Parathyroid adenoma (tissue), 2 donors: ENCODE measurements around the gene NAA38.

Experiments
- H2AFZ ChIP-seq: fragments of 300-600 bp; sonication (generic); one replicate; pipeline ENCODE4 v1.7.0; 2017; ENCODE audit warnings: antibody characterized with exemption, mild to moderate bottlenecking
- H3K27ac ChIP-seq: fragments of 300-600 bp; sonication (generic); one replicate; pipeline ENCODE4 v1.7.0; 2017
- H3K27me3 ChIP-seq: fragments of 300-600 bp; sonication (generic); one replicate; pipeline ENCODE4 v1.7.0; 2017; ENCODE audit warnings: low read length; ENCODE audit not compliant: control insufficient read depth, insufficient read depth
- H3K36me3 ChIP-seq: fragments of 300-600 bp; sonication (generic); one replicate; pipeline ENCODE4 v1.7.0; 2017; ENCODE audit warnings: low read length; ENCODE audit not compliant: control insufficient read depth, insufficient read depth
- H3K4me1 ChIP-seq: fragments of 300-600 bp; sonication (generic); one replicate; pipeline ENCODE4 v1.7.0; 2017; ENCODE audit warnings: control low read depth
- H3K4me2 ChIP-seq: fragments of 300-600 bp; sonication (generic); one replicate; pipeline ENCODE4 v1.7.0; 2017; ENCODE audit warnings: low read length
- H3K4me3 ChIP-seq: fragments of 300-600 bp; sonication (generic); one replicate; pipeline ENCODE4 v1.7.0; 2017; ENCODE audit warnings: low read depth, low read length
- H3K79me2 ChIP-seq: fragments of 300-600 bp; sonication (generic); one replicate; pipeline ENCODE4 v1.7.0; 2017; ENCODE audit warnings: control low read depth
- H3K9ac ChIP-seq: fragments of 300-600 bp; sonication (generic); one replicate; pipeline ENCODE4 v1.7.0; 2017; ENCODE audit warnings: mild to moderate bottlenecking
- H3K9me3 ChIP-seq: fragments of 300-600 bp; sonication (generic); one replicate; pipeline ENCODE4 v1.7.0; 2017; ENCODE audit warnings: low read length; ENCODE audit not compliant: control insufficient read depth
- CTCF ChIP-seq: fragments of 300-600 bp; sonication (generic); IDR thresholded peaks from one replicate; pipeline ENCODE4 v1.7.0; 2017; ENCODE audit warnings: antibody characterized with exemption, mild to moderate bottlenecking
- donor health status: primary hyperparathyroidism.

Gene NAA38

GRCh38 chr17:7850701-7851437, 6.5 kb downstream of the NAA38 start:
- Histone ChIP-seq H3K4me1 (peaks cover 7% of the 10 kb centered on the region), H3K9ac (no peak overlapping the region), H3K9me3 (no peaks in the 10 kb centered on the region), H3K4me3 (peak overlapping the region; percentile 29), H2AFZ (no peak overlapping the region), H3K4me2 (peak overlapping the region; percentile 66), H3K27ac (no peak overlapping the region), H3K36me3 (no peaks in the 10 kb centered on the region), H3K79me2 (no peaks in the 10 kb centered on the region), H3K27me3 (no peaks in the 10 kb centered on the region)
- no peak for TF ChIP-seq CTCF

DNA sequence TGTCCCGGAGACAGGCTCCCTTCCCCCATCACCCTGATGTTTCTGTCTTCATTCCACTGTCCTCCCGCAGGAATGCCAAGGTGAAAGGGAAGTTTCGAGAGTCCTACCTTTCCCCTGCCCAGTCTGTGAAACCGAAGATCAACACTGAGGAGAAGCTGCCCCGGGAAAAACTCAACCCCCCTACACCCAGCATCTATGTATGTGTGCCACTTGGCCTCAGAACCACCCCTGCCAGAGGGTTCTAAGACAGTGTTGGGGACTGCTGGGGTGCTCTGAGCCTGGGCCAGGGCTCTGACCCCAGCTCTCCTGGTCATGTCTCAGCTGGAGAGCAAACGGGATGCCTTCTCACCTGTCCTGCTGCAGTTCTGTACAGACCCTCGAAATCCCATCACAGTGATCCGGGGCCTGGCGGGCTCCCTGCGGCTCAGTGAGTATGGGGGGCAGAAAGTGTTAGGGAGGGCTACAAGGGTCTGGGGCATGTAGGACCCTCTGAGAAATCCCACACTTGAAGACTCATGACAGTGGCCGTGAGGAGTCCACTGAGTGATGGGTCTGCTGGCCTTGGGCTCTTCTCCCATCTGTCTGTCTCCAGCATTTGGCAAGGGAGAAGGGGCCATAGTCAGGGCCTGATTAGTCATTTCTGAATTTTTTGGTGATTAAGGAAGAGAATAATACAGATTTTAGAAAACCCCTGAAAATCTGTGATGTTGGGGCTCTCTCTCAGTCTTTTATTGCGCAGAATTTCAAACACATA, 7.4 kb downstream of the NAA38 start:
- Histone ChIP-seq H3K27me3 (no peaks in the 10 kb centered on the region), H3K4me3 (no peak overlapping the region), H3K4me2 (no peak overlapping the region), H3K27ac (no peak overlapping the region), H3K9me3 (no peaks in the 10 kb centered on the region), H3K9ac (no peak overlapping the region), H3K4me1 (peaks cover 13% of the 10 kb centered on the region), H3K36me3 (no peaks in the 10 kb centered on the region), H3K79me2 (no peaks in the 10 kb centered on the region), H2AFZ (no peak overlapping the region)
- no peak for TF ChIP-seq CTCF

DNA sequence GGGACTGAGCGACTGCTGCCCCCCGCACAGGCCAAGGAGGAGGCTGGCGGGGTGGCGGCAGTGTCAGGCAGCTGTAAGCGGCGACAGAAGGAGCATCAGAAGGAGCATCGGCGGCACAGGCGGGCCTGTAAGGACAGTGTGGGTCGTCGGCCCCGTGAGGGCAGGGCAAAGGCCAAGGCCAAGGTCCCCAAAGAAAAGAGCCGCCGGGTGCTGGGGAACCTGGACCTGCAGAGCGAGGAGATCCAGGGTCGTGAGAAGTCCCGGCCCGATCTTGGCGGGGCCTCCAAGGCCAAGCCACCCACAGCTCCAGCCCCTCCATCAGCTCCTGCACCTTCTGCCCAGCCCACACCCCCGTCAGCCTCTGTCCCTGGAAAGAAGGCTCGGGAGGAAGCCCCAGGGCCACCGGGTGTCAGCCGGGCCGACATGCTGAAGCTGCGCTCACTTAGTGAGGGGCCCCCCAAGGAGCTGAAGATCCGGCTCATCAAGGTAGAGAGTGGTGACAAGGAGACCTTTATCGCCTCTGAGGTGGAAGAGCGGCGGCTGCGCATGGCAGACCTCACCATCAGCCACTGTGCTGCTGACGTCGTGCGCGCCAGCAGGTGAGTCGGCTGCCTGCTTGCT, 8.1 kb downstream of the NAA38 start:
- Histone ChIP-seq H3K4me2 (no peak overlapping the region), H3K27ac (no peak overlapping the region), H3K4me1 (peaks cover 13% of the 10 kb centered on the region), H3K36me3 (no peaks in the 10 kb centered on the region), H3K4me3 (no peak overlapping the region), H3K9me3 (no peaks in the 10 kb centered on the region), H3K27me3 (no peaks in the 10 kb centered on the region), H2AFZ (no peak overlapping the region), H3K9ac (no peak overlapping the region), H3K79me2 (peaks cover under 1% of the 10 kb centered on the region)
- TF ChIP-seq CTCF: no peak

GRCh38 chr17:7848739-7849129, 8.6 kb downstream of the NAA38 start:
- no peaks in the 10 kb centered on the region for H3K36me3 ChIP-seq
- H2AFZ ChIP-seq: no peak overlapping the region
- no peak for TF ChIP-seq CTCF
- H3K4me1 ChIP-seq: peaks cover 13% of the 10 kb centered on the region
- peaks cover 3% of the 10 kb centered on the region for H3K79me2 ChIP-seq
- H3K27me3 ChIP-seq: no peaks in the 10 kb centered on the region
- H3K4me3 ChIP-seq: no peak overlapping the region
- H3K9me3 ChIP-seq: no peaks in the 10 kb centered on the region
- H3K9ac ChIP-seq: no peak overlapping the region
- H3K27ac ChIP-seq: no peak overlapping the region
- H3K4me2 ChIP-seq: no peak overlapping the region
